Keratinocyte (primary cell): Measurements from ENCODE around the gene SPATA13.

Experiments
- EZH2 ChIP-seq: IDR thresholded peaks from one replicate; pipeline ENCODE4 v1.6.1; 2012; ENCODE audit warnings: inconsistent platforms, mild to moderate bottlenecking, low read length, moderate library complexity
- TF ChIP-seq, protein P1 (sequence below), 3 experiments: IDR thresholded peaks in 1 of 3; conservative IDR thresholded peaks in 1 of 3; optimal IDR thresholded peaks in 1 of 3; 2 replicates in 2 of 3; 3 replicates in 1 of 3; pipeline versions ENCODE3 to v1.5.1; 2011; ENCODE audit warnings: low read length in 3 of 3, mild to moderate bottlenecking in 3 of 3, moderate library complexity in 2 of 3, control low read depth in 1 of 3, inconsistent platforms in 1 of 3; ENCODE audit not compliant: insufficient read depth in 2 of 3; ENCODE audit errors: extremely low read depth in 1 of 3

DNA sequence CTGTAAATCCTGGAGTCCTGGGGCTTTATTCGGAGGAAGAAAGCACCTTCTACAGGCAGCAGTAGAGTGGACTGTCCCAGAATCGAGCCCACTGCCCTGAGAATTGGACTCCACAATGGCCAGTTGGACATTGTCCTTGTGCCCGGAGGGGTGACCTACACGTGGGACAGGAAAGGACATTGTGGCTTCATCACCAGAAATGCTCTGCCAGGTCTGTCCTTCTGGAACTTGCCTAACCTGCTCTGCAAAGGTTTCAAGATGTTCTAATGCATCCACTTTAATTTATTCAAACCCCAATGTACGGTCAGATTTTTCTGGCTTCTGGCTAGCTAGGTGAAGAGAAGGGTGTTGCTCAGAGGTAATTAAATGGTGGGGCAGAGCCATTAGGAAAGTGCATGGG, 32.4 kb upstream of the SPATA13 start:
- TF ChIP-seq, protein P1, sequence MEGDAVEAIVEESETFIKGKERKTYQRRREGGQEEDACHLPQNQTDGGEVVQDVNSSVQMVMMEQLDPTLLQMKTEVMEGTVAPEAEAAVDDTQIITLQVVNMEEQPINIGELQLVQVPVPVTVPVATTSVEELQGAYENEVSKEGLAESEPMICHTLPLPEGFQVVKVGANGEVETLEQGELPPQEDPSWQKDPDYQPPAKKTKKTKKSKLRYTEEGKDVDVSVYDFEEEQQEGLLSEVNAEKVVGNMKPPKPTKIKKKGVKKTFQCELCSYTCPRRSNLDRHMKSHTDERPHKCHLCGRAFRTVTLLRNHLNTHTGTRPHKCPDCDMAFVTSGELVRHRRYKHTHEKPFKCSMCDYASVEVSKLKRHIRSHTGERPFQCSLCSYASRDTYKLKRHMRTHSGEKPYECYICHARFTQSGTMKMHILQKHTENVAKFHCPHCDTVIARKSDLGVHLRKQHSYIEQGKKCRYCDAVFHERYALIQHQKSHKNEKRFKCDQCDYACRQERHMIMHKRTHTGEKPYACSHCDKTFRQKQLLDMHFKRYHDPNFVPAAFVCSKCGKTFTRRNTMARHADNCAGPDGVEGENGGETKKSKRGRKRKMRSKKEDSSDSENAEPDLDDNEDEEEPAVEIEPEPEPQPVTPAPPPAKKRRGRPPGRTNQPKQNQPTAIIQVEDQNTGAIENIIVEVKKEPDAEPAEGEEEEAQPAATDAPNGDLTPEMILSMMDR (optimal IDR thresholded peaks at IDR 0.05 in 1 of 3, IDR thresholded peaks at IDR 0.05 in 1 of 3, conservative IDR thresholded peaks at IDR 0.05 in 1 of 3; ENCODE audit: extremely low read depth in 1 of 3, insufficient read depth in 2 of 3, low read length in 3 of 3) = no peak
- no peak for TF ChIP-seq EZH2
